Measurements from ENCODE around the gene TMUB2. TPM values are rescaled to one million over a fixed set of nuclear protein-coding genes. Genes with fewer than 3 reads are reported as not detected.
"Not testable (repeated sequence)": the region's sequence is repeated elsewhere in the genome, so short reads cannot be mapped to it uniquely, and the experiment has no call there.

Gene TMUB2
- total and polyA plus RNA-seq, 4 donors, result 12.2 to 18.8 (median 14.0) TPM

DNA sequence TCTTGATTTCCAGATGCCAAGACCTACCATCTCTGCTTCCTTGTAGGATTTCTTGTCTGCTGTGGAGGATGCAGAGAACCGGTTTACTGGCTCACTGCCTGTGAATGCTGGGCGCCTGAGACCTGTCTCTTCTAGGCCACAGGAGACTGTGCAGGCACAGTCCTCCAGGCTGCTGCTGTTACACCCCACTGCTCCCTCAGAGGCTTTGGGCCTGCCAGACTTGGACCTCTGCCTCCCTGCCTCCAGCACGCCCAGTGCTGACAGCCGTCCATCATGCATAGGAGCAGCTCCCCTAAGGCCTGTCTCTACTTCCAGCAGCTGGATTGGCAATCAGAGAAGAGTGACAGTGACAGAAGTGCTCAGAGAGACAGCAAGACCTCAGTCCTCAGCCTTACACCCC lies 39.0 kb upstream of the TMUB2 start (continued):
- TF ChIP-seq, protein P1, sequence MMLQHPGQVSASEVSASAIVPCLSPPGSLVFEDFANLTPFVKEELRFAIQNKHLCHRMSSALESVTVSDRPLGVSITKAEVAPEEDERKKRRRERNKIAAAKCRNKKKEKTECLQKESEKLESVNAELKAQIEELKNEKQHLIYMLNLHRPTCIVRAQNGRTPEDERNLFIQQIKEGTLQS (IDR thresholded peaks at IDR 0.05), result no peak
- TF ChIP-seq HNF4A (conservative IDR thresholded peaks at IDR 0.05), result no peak

DNA sequence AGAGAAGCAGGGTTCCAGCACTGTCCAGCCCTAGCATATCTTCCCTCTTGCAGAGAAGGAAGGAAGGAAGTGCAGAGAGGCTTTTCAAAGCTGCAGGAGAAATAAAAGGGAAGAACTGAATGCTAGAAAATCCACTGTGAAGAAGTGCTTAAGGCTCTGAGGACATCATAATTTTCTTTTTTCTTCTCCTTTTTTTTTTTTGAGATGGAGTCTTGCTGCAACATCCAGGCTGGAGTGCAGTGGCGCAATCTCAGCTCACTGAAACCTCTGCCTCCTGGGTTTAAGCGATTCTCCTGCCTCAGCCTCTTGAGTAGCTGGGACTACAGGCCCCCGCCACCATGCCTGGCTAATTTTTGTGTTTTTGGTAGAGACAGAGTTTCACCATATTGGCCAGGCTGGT lies 37.7 kb upstream of the TMUB2 start:
- not testable (repeated sequence) for H3K9me3 ChIP-seq (ENCODE audit: control insufficient read depth in 4 of 4, low read length in 3 of 4); H3K27ac ChIP-seq (ENCODE audit: low read depth in 1 of 2, low read length in 2 of 2); H3K36me3 ChIP-seq (ENCODE audit: control insufficient read depth in 4 of 4, insufficient read depth in 3 of 4, low read depth in 1 of 4, low read length in 3 of 4); H3K9ac ChIP-seq (ENCODE audit: low read depth in 1 of 2, low read length in 2 of 2); DNase-seq (ENCODE audit: low spot score); H3K4me3 ChIP-seq (ENCODE audit: low read depth in 1 of 3, low read length in 3 of 3); H3K27me3 ChIP-seq (ENCODE audit: control insufficient read depth in 4 of 4, insufficient read depth in 4 of 4, low read length in 3 of 4); H3K4me1 ChIP-seq (ENCODE audit: control insufficient read depth in 4 of 4, insufficient read depth in 4 of 4, low read length in 3 of 4)
- WGBS, result 94% methylated on average over 3 of the region's 3 CpGs

DNA sequence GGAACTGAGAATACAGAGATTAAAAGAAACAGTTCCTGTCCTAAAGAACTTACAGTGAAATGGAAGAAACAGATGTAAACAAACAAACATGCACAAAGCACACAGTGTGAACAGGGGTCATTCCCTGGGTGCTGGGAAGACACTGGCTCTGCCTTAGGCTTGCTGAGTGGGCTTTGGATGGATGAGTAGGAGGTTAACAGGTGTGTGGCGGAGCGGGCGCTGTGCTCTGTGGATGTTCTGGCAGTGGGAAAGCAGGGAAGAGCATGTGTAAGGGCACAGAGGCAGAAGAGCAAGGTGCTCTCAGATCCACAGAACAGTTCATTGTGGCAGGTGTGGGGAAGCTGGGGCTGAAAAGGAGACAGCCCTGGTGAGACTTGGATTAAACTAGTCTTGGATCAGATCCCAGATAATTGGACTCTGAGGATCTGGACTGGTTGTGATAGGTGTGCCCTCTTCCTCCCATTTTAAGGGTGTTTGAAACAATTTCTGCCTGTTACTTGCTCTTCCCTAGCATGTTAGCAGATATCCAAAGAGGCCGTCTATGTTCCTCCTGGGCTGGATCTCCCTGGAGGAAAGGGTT lies 36.9 kb upstream of the TMUB2 start:
- WGBS, result 98% methylated on average over 4 of the region's 4 CpGs
- Histone ChIP-seq H3K9me3 (ENCODE audit: control insufficient read depth in 4 of 4, low read length in 3 of 4) (no peaks in the 10 kb centered on the region), H3K4me1 (ENCODE audit: control insufficient read depth in 4 of 4, insufficient read depth in 4 of 4, low read length in 3 of 4) (no peaks in the 10 kb centered on the region), H3K36me3 (ENCODE audit: control insufficient read depth in 4 of 4, insufficient read depth in 3 of 4, low read depth in 1 of 4, low read length in 3 of 4) (no peaks in the 10 kb centered on the region), H3K27me3 (ENCODE audit: control insufficient read depth in 4 of 4, insufficient read depth in 4 of 4, low read length in 3 of 4) (no peaks in the 10 kb centered on the region), H3K4me3 (ENCODE audit: low read depth in 1 of 3, low read length in 3 of 3) (no peak overlapping the region), H3K27ac (ENCODE audit: low read depth in 1 of 2, low read length in 2 of 2) (no peak overlapping the region), H3K9ac (ENCODE audit: low read depth in 1 of 2, low read length in 2 of 2) (no peak overlapping the region)
- DNase-seq (ENCODE audit: low spot score), result no peak
- no peak for TF ChIP-seq EGR1 (IDR thresholded peaks at IDR 0.05; ENCODE audit: low read depth in 2 of 2)
- TF ChIP-seq, protein P2, sequence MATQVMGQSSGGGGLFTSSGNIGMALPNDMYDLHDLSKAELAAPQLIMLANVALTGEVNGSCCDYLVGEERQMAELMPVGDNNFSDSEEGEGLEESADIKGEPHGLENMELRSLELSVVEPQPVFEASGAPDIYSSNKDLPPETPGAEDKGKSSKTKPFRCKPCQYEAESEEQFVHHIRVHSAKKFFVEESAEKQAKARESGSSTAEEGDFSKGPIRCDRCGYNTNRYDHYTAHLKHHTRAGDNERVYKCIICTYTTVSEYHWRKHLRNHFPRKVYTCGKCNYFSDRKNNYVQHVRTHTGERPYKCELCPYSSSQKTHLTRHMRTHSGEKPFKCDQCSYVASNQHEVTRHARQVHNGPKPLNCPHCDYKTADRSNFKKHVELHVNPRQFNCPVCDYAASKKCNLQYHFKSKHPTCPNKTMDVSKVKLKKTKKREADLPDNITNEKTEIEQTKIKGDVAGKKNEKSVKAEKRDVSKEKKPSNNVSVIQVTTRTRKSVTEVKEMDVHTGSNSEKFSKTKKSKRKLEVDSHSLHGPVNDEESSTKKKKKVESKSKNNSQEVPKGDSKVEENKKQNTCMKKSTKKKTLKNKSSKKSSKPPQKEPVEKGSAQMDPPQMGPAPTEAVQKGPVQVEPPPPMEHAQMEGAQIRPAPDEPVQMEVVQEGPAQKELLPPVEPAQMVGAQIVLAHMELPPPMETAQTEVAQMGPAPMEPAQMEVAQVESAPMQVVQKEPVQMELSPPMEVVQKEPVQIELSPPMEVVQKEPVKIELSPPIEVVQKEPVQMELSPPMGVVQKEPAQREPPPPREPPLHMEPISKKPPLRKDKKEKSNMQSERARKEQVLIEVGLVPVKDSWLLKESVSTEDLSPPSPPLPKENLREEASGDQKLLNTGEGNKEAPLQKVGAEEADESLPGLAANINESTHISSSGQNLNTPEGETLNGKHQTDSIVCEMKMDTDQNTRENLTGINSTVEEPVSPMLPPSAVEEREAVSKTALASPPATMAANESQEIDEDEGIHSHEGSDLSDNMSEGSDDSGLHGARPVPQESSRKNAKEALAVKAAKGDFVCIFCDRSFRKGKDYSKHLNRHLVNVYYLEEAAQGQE (IDR thresholded peaks at IDR 0.05), result no peak
- TF ChIP-seq, protein P3, sequence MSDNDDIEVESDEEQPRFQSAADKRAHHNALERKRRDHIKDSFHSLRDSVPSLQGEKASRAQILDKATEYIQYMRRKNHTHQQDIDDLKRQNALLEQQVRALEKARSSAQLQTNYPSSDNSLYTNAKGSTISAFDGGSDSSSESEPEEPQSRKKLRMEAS (IDR thresholded peaks at IDR 0.05), result no peak
- TF ChIP-seq NR2F2 (IDR thresholded peaks at IDR 0.05), result no peak
- TF ChIP-seq HNF4G (IDR thresholded peaks at IDR 0.05), result no peak
- TF ChIP-seq RXRA (IDR thresholded peaks at IDR 0.05), result no peak
- TF ChIP-seq, protein P4, sequence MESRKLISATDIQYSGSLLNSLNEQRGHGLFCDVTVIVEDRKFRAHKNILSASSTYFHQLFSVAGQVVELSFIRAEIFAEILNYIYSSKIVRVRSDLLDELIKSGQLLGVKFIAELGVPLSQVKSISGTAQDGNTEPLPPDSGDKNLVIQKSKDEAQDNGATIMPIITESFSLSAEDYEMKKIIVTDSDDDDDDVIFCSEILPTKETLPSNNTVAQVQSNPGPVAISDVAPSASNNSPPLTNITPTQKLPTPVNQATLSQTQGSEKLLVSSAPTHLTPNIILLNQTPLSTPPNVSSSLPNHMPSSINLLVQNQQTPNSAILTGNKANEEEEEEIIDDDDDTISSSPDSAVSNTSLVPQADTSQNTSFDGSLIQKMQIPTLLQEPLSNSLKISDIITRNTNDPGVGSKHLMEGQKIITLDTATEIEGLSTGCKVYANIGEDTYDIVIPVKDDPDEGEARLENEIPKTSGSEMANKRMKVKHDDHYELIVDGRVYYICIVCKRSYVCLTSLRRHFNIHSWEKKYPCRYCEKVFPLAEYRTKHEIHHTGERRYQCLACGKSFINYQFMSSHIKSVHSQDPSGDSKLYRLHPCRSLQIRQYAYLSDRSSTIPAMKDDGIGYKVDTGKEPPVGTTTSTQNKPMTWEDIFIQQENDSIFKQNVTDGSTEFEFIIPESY (IDR thresholded peaks at IDR 0.05), result no peak
- no peak for TF ChIP-seq TAF1 (conservative IDR thresholded peaks at IDR 0.05)
- TF ChIP-seq GABPA (IDR thresholded peaks at IDR 0.05 in 1 of 2, conservative IDR thresholded peaks at IDR 0.05 in 1 of 2), result no peak
- no peak for TF ChIP-seq FOXA2 (IDR thresholded peaks at IDR 0.05)
- no peak for TF ChIP-seq SP1 (IDR thresholded peaks at IDR 0.05)
- TF ChIP-seq, protein P1 (IDR thresholded peaks at IDR 0.05), result no peak
- TF ChIP-seq RAD21 (IDR thresholded peaks at IDR 0.05), result no peak
- TF ChIP-seq, protein P5, sequence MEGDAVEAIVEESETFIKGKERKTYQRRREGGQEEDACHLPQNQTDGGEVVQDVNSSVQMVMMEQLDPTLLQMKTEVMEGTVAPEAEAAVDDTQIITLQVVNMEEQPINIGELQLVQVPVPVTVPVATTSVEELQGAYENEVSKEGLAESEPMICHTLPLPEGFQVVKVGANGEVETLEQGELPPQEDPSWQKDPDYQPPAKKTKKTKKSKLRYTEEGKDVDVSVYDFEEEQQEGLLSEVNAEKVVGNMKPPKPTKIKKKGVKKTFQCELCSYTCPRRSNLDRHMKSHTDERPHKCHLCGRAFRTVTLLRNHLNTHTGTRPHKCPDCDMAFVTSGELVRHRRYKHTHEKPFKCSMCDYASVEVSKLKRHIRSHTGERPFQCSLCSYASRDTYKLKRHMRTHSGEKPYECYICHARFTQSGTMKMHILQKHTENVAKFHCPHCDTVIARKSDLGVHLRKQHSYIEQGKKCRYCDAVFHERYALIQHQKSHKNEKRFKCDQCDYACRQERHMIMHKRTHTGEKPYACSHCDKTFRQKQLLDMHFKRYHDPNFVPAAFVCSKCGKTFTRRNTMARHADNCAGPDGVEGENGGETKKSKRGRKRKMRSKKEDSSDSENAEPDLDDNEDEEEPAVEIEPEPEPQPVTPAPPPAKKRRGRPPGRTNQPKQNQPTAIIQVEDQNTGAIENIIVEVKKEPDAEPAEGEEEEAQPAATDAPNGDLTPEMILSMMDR (IDR thresholded peaks at IDR 0.05; ENCODE audit: low read depth, low read length, missing input control), result no peak
- TF ChIP-seq YY1 (IDR thresholded peaks at IDR 0.05), result no peak

Measured in liver (tissue), 9 donors.